ENCODE results near the gene RREB1. TPM values are rescaled to one million over a fixed set of nuclear protein-coding genes. Genes with fewer than 3 reads are reported as not detected.

The RREB1 gene
- polyA plus RNA-seq, 2 of the 4 experiments (the other 2 are of a cell fraction) = 2.2 to 5.0 TPM

DNA sequence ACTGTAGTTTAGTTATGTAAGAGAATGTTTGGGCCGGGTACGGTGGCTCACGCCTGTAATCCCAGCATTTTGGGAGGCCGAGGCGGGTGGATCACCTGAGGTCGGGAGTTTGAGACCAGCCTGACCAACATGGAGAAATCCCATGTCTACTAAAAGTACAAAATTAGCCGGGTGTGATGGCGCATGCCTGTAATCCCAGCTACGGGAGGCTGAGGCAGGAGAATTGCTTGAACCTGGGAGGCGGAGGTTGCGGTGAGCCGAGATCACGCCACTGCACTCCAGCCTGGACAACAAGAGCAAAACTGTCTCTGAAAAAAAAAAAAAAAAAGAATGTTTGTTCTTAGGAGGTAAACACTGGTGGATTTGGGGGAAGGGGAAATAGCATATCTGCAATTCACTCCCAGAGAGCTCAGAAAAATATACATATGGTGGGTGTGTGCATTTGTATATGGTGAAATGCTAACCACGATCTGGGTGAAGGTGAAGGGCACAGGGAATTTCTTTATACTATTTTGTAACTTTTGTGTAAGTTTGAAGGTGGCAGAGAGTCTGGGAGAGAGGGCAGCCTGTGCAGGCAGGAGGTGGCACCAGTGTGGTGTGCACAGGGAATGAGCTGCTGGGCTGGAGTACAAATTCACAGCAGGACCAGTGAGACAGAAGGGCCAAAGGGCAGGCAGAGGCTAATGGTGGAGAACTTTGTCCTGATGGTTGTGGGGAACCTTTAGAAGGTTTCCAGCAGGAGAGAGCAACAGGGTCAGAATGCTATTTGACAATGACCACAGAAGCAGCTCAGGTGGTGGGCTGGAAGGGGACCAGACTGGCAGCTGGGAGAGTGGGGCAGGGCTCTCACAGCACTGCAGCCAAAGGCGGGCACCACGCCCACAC, 162.8 kb downstream of the RREB1 start (continued):
- TF ChIP-seq, protein P1, sequence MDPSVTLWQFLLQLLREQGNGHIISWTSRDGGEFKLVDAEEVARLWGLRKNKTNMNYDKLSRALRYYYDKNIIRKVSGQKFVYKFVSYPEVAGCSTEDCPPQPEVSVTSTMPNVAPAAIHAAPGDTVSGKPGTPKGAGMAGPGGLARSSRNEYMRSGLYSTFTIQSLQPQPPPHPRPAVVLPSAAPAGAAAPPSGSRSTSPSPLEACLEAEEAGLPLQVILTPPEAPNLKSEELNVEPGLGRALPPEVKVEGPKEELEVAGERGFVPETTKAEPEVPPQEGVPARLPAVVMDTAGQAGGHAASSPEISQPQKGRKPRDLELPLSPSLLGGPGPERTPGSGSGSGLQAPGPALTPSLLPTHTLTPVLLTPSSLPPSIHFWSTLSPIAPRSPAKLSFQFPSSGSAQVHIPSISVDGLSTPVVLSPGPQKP (IDR thresholded peaks at IDR 0.05; ENCODE audit: low read depth, low read length) = no peak
- TF ChIP-seq, protein P2, sequence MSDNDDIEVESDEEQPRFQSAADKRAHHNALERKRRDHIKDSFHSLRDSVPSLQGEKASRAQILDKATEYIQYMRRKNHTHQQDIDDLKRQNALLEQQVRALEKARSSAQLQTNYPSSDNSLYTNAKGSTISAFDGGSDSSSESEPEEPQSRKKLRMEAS (IDR thresholded peaks at IDR 0.05) = no peak
- TF ChIP-seq NR3C1 (IDR thresholded peaks at IDR 0.05) (no peak), TFCP2L1 (CRISPR knock-in tag; IDR thresholded peaks at IDR 0.05) (no peak), HOXB13 (CRISPR knock-in tag; IDR thresholded peaks at IDR 0.05; ENCODE audit: low read depth) (no peak)
- TF ChIP-seq, protein P3, sequence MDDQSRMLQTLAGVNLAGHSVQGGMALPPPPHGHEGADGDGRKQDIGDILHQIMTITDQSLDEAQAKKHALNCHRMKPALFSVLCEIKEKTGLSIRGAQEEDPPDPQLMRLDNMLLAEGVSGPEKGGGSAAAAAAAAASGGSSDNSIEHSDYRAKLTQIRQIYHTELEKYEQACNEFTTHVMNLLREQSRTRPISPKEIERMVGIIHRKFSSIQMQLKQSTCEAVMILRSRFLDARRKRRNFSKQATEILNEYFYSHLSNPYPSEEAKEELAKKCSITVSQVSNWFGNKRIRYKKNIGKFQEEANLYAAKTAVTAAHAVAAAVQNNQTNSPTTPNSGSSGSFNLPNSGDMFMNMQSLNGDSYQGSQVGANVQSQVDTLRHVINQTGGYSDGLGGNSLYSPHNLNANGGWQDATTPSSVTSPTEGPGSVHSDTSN (IDR thresholded peaks at IDR 0.05) = no peak

DNA sequence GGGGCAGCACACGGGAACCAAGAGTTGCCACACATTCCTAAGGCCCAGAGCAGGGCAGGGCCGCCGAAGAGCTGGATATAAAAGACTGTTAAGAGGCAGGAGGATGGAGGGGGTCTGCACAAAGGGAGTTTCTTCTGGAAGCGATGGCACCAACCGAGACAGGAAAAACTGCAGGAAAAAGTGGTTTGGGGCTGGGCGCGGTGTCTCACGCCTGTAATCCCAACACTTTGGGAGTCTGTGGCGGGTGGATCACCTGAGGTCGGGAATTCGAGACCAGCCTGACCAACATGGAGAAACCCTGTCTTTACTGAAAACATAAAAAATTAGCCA, 163.4 kb downstream of the RREB1 start:
- no peak overlapping the region for H3K4me2 ChIP-seq
- ChIA-PET POLR2A (no interaction called here), CTCF (interaction anchor here (0.5 to 1.6 kb wide), 2 partner anchors 9 to 448 kb away, joined by 3 to 5 read pairs; no protein-coding TSS in a partner anchor)
- no peaks in the 10 kb centered on the region for H3K9me3 ChIP-seq
- 94% methylated on average over 11 of the region's 11 CpGs for WGBS (ENCODE audit: missing lambda C conversion rate)
- DNase-seq (ENCODE audit: low read depth in 1 of 2, low spot score in 1 of 2) (no peak), FAIRE-seq (no peak), ATAC-seq (no peak)
- no peak overlapping the region for H3K27ac ChIP-seq
- H3K4me1 ChIP-seq = peaks cover 12% of the 10 kb centered on the region
- no peak overlapping the region for H3K4me3 ChIP-seq
- TF ChIP-seq, protein P4, sequence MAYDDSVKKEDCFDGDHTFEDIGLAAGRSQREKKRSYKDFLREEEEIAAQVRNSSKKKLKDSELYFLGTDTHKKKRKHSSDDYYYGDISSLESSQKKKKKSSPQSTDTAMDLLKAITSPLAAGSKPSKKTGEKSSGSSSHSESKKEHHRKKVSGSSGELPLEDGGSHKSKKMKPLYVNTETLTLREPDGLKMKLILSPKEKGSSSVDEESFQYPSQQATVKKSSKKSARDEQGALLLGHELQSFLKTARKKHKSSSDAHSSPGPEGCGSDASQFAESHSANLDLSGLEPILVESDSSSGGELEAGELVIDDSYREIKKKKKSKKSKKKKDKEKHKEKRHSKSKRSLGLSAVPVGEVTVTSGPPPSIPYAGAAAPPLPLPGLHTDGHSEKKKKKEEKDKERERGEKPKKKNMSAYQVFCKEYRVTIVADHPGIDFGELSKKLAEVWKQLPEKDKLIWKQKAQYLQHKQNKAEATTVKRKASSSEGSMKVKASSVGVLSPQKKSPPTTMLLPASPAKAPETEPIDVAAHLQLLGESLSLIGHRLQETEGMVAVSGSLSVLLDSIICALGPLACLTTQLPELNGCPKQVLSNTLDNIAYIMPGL (CRISPR knock-in tag; IDR thresholded peaks at IDR 0.05; ENCODE audit: borderline replicate concordance) = no peak
- TF ChIP-seq, protein P3 (IDR thresholded peaks at IDR 0.05) = no peak

GRCh38 chr6:7273709-7274108, 165.9 kb downstream of the RREB1 start:
- no peak overlapping the region for H3K4me2 ChIP-seq
- DNase-seq (ENCODE audit: low read depth in 1 of 2, low spot score in 1 of 2) (no peak), FAIRE-seq (no peak), ATAC-seq (no peak)
- TF ChIP-seq POLR2AphosphoS2 (conservative IDR thresholded peaks at IDR 0.05; ENCODE audit: low read length) (no peak), NPAS2 (CRISPR knock-in tag; IDR thresholded peaks at IDR 0.05; ENCODE audit: borderline replicate concordance) (no peak), SMC3 (IDR thresholded peaks at IDR 0.05) (no peak), CBX2 (IDR thresholded peaks at IDR 0.05; ENCODE audit: borderline replicate concordance, low read depth) (no peak), FOSB (CRISPR knock-in tag; IDR thresholded peaks at IDR 0.05) (no peak), MYC (IDR thresholded peaks at IDR 0.05; ENCODE audit: borderline replicate concordance, low read length) (no peak), MAZ (IDR thresholded peaks at IDR 0.05; ENCODE audit: borderline replicate concordance, low read depth, low read length) (no peak), RNF2 (IDR thresholded peaks at IDR 0.05; ENCODE audit: borderline replicate concordance, low read depth) (no peak), ZNF302 (CRISPR knock-in tag; IDR thresholded peaks at IDR 0.05) (no peak), NFE2L2 (conservative IDR thresholded peaks at IDR 0.05; ENCODE audit: low read length) (no peak), RAD21 (conservative IDR thresholded peaks at IDR 0.05 in 1 of 2, IDR thresholded peaks at IDR 0.05 in 1 of 2) (no peak), EP300 (IDR thresholded peaks at IDR 0.05) (no peak), BHLHE40 (IDR thresholded peaks at IDR 0.05; ENCODE audit: low read depth, low read length) (no peak)
- TF ChIP-seq, protein P5, sequence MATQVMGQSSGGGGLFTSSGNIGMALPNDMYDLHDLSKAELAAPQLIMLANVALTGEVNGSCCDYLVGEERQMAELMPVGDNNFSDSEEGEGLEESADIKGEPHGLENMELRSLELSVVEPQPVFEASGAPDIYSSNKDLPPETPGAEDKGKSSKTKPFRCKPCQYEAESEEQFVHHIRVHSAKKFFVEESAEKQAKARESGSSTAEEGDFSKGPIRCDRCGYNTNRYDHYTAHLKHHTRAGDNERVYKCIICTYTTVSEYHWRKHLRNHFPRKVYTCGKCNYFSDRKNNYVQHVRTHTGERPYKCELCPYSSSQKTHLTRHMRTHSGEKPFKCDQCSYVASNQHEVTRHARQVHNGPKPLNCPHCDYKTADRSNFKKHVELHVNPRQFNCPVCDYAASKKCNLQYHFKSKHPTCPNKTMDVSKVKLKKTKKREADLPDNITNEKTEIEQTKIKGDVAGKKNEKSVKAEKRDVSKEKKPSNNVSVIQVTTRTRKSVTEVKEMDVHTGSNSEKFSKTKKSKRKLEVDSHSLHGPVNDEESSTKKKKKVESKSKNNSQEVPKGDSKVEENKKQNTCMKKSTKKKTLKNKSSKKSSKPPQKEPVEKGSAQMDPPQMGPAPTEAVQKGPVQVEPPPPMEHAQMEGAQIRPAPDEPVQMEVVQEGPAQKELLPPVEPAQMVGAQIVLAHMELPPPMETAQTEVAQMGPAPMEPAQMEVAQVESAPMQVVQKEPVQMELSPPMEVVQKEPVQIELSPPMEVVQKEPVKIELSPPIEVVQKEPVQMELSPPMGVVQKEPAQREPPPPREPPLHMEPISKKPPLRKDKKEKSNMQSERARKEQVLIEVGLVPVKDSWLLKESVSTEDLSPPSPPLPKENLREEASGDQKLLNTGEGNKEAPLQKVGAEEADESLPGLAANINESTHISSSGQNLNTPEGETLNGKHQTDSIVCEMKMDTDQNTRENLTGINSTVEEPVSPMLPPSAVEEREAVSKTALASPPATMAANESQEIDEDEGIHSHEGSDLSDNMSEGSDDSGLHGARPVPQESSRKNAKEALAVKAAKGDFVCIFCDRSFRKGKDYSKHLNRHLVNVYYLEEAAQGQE (IDR thresholded peaks at IDR 0.05) = no peak
- TF ChIP-seq, protein P6, sequence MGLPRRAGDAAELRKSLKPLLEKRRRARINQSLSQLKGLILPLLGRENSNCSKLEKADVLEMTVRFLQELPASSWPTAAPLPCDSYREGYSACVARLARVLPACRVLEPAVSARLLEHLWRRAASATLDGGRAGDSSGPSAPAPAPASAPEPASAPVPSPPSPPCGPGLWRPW (IDR thresholded peaks at IDR 0.05) = no peak
- ChIA-PET CTCF (no interaction called here), POLR2A (no interaction called here)
- H3K27ac ChIP-seq = no peak overlapping the region
- no peak overlapping the region for H3K4me3 ChIP-seq
- H3K9me3 ChIP-seq = no peaks in the 10 kb centered on the region
- WGBS (ENCODE audit: missing lambda C conversion rate) = 79% methylated on average over 7 of the region's 10 CpGs
- no peaks in the 10 kb centered on the region for H3K4me1 ChIP-seq
